HepG2 (cell line): Measurements from ENCODE around the gene LAMB3. TPM values are rescaled to one million over a fixed set of nuclear protein-coding genes. Genes with fewer than 3 reads are reported as not detected.

Source experiments
- ATF7 ChIP-seq, 2 experiments: fragments of 450-650 bp in 1 of 2; sonication (generic) in 1 of 2; formaldehyde crosslinking in 1 of 2; IDR thresholded peaks; 2 replicates each; pipeline versions ENCODE4 v1.4.0 to v1.6.1; 2016 to 2020; ENCODE audit warnings: antibody characterized with exemption in 1 of 2, mild to moderate bottlenecking in 1 of 2, missing genetic modification reagents in 1 of 2
- CREM ChIP-seq, 2 experiments: sonication (generic) in 1 of 2; formaldehyde crosslinking in 1 of 2; IDR thresholded peaks; 2 replicates each; pipeline versions ENCODE4 v1.4.0 to v1.6.1; 2016 to 2020; ENCODE audit warnings: antibody characterized with exemption in 1 of 2, mild to moderate bottlenecking in 1 of 2, missing genetic modification reagents in 1 of 2
- DMAP1 ChIP-seq: IDR thresholded peaks from 2 replicates; pipeline ENCODE4 v1.6.1; 2016
- FOXJ3 ChIP-seq: sonication (generic); formaldehyde crosslinking; IDR thresholded peaks from 2 replicates; pipeline ENCODE4 v1.4.0; 2020; ENCODE audit warnings: missing genetic modification reagents, mild to moderate bottlenecking, borderline replicate concordance
- GTF3A ChIP-seq: sonication (generic); formaldehyde crosslinking; conservative IDR thresholded peaks from 2 replicates; pipeline ENCODE4 v1.4.0; 2020; ENCODE audit warnings: mild to moderate bottlenecking, missing genetic modification reagents
- HNRNPK ChIP-seq: fragments of 200-400 bp; formaldehyde crosslinking; IDR thresholded peaks from 2 replicates; pipeline ENCODE4 v1.6.1; 2018; ENCODE audit warnings: low read length, low read depth, moderate library complexity, mild to moderate bottlenecking; ENCODE audit not compliant: poor library complexity, severe bottlenecking
- IRX3 ChIP-seq: sonication (generic); formaldehyde crosslinking; IDR thresholded peaks from 2 replicates; pipeline ENCODE4 v1.8.1; 2023; ENCODE audit warnings: mild to moderate bottlenecking, low read depth, missing genetic modification reagents, borderline replicate concordance
- KDM5A ChIP-seq: fragments of 200-600 bp; sonication (generic); IDR thresholded peaks from 2 replicates; pipeline ENCODE4 v1.7.0; 2018; ENCODE audit warnings: antibody characterized with exemption, mild to moderate bottlenecking, low read length, borderline replicate concordance
- MEF2D ChIP-seq: sonication (generic); formaldehyde crosslinking; IDR thresholded peaks from 2 replicates; pipeline ENCODE4 v1.5.1; 2020; ENCODE audit warnings: mild to moderate bottlenecking, missing genetic modification reagents
- NR2F6 ChIP-seq, 2 experiments: IDR thresholded peaks; 2 replicates each; pipeline ENCODE4 v1.6.1; 2016; ENCODE audit warnings: antibody characterized with exemption in 1 of 2, mild to moderate bottlenecking in 1 of 2
- NRL ChIP-seq: sonication (generic); formaldehyde crosslinking; IDR thresholded peaks from 2 replicates; pipeline ENCODE4 v1.5.0; 2020; ENCODE audit warnings: missing genetic modification reagents, mild to moderate bottlenecking, moderate library complexity, borderline replicate concordance
- PAWR ChIP-seq: sonication (generic); formaldehyde crosslinking; IDR thresholded peaks from 2 replicates; pipeline ENCODE4 v1.4.0; 2020; ENCODE audit warnings: missing genetic modification reagents, mild to moderate bottlenecking, borderline replicate concordance
- ZFP36L2 ChIP-seq: sonication (generic); formaldehyde crosslinking; IDR thresholded peaks from 2 replicates; pipeline ENCODE4 v1.4.0; 2020; ENCODE audit warnings: missing genetic modification reagents
- ZFP37 ChIP-seq: sonication (generic); formaldehyde crosslinking; IDR thresholded peaks from 2 replicates; pipeline ENCODE4 v1.4.0; 2020; ENCODE audit warnings: missing genetic modification reagents, borderline replicate concordance
- ZNF253 ChIP-seq: sonication (generic); formaldehyde crosslinking; IDR thresholded peaks from 2 replicates; pipeline ENCODE4 v1.8.0; 2022; ENCODE audit warnings: mild to moderate bottlenecking, missing genetic modification reagents, borderline replicate concordance
- ZNF558 ChIP-seq: sonication (generic); formaldehyde crosslinking; IDR thresholded peaks from 2 replicates; pipeline ENCODE4 v1.9.0; 2022; ENCODE audit warnings: mild to moderate bottlenecking, missing genetic modification reagents, borderline replicate concordance
- ZNF850 ChIP-seq: sonication (generic); formaldehyde crosslinking; conservative IDR thresholded peaks from 2 replicates; pipeline ENCODE4 v1.9.0; 2021; ENCODE audit warnings: mild to moderate bottlenecking, missing genetic modification reagents
- polyA plus RNA-seq, 8 experiments: library from polyadenylated mRNA; depleted of rRNA in 3 of 8; stranded (reverse) in 7 of 8; unstranded in 1 of 8; fragments of >200 nt; fragmentation: Illumina TruSeq in 4 of 8; extraction: Trizol in 4 of 8; gene quantifications; 2 replicates each; pipeline versions ENCODE4 v1.2.1 to v1.2.3, GENCODE V29; 2011 to 2016; ENCODE audit warnings: low read depth in 4 of 8, missing spikeins in 1 of 8, mixed read lengths in 1 of 8; ENCODE audit not compliant: insufficient read depth in 1 of 8
- total RNA-seq, 5 experiments: library from RNA; depleted of rRNA; stranded (reverse); fragments of >200 nt; fragmentation: Illumina TruSeq; extraction: Trizol; gene quantifications; 2 replicates each; pipeline ENCODE4 v1.2.3, GENCODE V29; 2016; ENCODE audit warnings: low read depth in 1 of 5
- TF ChIP-seq, protein P1 (sequence below): sonication (generic); formaldehyde crosslinking; IDR thresholded peaks from 2 replicates; pipeline ENCODE4 v1.5.1; 2020; ENCODE audit warnings: mild to moderate bottlenecking, missing genetic modification reagents, borderline replicate concordance
- TF ChIP-seq, protein P2 (sequence below): sonication (generic); formaldehyde crosslinking; IDR thresholded peaks from 2 replicates; pipeline ENCODE4 v1.4.0; 2020; ENCODE audit warnings: missing genetic modification reagents, borderline replicate concordance

Gene LAMB3
- total and polyA plus RNA-seq, 2 of the 13 experiments (the other 11 are each of a cell fraction or from before 2014, with no cell fraction given): 0.18 to 0.24 TPM

DNA sequence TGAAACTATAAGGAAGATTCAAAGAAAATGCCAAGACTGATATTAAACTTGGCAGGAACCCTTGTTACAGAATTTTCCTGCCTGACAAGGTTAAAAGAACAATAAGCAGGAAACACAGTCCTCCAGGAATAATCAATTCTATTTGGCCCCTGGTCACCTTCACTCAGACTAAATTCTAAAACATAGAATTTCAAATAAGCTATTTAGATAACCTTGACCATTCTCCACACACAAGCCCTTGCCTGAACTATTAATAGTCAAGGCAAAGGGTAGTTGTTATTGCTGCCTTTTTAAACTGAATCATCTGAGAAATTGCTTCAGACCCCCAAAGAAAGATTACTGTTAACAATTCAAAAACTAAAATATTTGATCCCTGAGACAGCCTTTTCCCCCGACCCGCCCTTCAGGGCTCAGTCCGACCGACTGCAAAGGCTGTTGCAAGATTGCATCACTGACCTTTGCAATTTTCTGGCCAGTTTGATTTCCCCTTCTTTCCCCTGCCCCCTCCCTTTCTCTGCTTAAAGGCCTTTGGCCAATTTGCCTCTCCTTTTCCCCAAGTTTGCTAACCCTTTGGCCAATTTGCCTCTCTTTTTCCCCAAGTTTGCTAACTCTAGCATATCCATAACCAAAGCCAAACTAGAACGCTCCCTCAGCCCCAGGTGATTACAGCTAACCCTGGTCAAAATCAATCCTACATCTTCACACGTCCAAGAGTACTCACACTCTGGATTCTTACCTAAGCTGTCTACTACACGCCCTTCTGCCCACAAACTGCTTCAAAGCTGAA is 21.6 kb upstream of the LAMB3 start (continued):
- TF ChIP-seq, protein P1, sequence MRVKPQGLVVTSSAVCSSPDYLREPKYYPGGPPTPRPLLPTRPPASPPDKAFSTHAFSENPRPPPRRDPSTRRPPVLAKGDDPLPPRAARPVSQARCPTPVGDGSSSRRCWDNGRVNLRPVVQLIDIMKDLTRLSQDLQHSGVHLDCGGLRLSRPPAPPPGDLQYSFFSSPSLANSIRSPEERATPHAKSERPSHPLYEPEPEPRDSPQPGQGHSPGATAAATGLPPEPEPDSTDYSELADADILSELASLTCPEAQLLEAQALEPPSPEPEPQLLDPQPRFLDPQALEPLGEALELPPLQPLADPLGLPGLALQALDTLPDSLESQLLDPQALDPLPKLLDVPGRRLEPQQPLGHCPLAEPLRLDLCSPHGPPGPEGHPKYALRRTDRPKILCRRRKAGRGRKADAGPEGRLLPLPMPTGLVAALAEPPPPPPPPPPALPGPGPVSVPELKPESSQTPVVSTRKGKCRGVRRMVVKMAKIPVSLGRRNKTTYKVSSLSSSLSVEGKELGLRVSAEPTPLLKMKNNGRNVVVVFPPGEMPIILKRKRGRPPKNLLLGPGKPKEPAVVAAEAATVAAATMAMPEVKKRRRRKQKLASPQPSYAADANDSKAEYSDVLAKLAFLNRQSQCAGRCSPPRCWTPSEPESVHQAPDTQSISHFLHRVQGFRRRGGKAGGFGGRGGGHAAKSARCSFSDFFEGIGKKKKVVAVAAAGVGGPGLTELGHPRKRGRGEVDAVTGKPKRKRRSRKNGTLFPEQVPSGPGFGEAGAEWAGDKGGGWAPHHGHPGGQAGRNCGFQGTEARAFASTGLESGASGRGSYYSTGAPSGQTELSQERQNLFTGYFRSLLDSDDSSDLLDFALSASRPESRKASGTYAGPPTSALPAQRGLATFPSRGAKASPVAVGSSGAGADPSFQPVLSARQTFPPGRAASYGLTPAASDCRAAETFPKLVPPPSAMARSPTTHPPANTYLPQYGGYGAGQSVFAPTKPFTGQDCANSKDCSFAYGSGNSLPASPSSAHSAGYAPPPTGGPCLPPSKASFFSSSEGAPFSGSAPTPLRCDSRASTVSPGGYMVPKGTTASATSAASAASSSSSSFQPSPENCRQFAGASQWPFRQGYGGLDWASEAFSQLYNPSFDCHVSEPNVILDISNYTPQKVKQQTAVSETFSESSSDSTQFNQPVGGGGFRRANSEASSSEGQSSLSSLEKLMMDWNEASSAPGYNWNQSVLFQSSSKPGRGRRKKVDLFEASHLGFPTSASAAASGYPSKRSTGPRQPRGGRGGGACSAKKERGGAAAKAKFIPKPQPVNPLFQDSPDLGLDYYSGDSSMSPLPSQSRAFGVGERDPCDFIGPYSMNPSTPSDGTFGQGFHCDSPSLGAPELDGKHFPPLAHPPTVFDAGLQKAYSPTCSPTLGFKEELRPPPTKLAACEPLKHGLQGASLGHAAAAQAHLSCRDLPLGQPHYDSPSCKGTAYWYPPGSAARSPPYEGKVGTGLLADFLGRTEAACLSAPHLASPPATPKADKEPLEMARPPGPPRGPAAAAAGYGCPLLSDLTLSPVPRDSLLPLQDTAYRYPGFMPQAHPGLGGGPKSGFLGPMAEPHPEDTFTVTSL: no peak
- TF ChIP-seq FOXJ3 (CRISPR knock-in tag): no peak
- TF ChIP-seq, protein P2, sequence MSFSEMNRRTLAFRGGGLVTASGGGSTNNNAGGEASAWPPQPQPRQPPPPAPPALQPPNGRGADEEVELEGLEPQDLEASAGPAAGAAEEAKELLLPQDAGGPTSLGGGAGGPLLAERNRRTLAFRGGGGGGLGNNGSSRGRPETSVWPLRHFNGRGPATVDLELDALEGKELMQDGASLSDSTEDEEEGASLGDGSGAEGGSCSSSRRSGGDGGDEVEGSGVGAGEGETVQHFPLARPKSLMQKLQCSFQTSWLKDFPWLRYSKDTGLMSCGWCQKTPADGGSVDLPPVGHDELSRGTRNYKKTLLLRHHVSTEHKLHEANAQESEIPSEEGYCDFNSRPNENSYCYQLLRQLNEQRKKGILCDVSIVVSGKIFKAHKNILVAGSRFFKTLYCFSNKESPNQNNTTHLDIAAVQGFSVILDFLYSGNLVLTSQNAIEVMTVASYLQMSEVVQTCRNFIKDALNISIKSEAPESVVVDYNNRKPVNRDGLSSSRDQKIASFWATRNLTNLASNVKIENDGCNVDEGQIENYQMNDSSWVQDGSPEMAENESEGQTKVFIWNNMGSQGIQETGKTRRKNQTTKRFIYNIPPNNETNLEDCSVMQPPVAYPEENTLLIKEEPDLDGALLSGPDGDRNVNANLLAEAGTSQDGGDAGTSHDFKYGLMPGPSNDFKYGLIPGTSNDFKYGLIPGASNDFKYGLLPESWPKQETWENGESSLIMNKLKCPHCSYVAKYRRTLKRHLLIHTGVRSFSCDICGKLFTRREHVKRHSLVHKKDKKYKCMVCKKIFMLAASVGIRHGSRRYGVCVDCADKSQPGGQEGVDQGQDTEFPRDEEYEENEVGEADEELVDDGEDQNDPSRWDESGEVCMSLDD (CRISPR knock-in tag): no peak
- no peak for TF ChIP-seq PAWR (CRISPR knock-in tag)
- TF ChIP-seq ATF7 (IDR thresholded peaks at IDR 0.05): peak; percentile 17; the same call in 1 of the 2 replicates
- TF ChIP-seq ATF7 (CRISPR knock-in tag; IDR thresholded peaks at IDR 0.05): no peak
- no peak for TF ChIP-seq NRL
- TF ChIP-seq ZFP37 (CRISPR knock-in tag): no peak
- no peak for TF ChIP-seq HNRNPK
- TF ChIP-seq ZNF558 (CRISPR knock-in tag): no peak
- peak; percentile 26; the same call in 1 of the 2 replicates for TF ChIP-seq CREM (IDR thresholded peaks at IDR 0.05)
- no peak for TF ChIP-seq CREM (CRISPR knock-in tag; IDR thresholded peaks at IDR 0.05)
- TF ChIP-seq NR2F6 (IDR thresholded peaks at IDR 0.05): peak; percentile 40
- 0 out of 2 replicates have a peak, but pooled peaks have one; percentile 11 for TF ChIP-seq NR2F6 (CRISPR knock-in tag; IDR thresholded peaks at IDR 0.05)
- TF ChIP-seq MEF2D (CRISPR knock-in tag): peak; percentile 38; the same call in 1 of the 2 replicates
- TF ChIP-seq GTF3A: no peak
- TF ChIP-seq ZFP36L2 (CRISPR knock-in tag): no peak
- TF ChIP-seq ZNF850 (CRISPR knock-in tag): no peak
- TF ChIP-seq KDM5A: no peak
- no peak for TF ChIP-seq ZNF253 (CRISPR knock-in tag)
- TF ChIP-seq IRX3: no peak
- TF ChIP-seq DMAP1 (CRISPR knock-in tag): no peak
